Transverse colon (tissue), 4 donors: Measurements from ENCODE around the gene APOL1. TPM values are rescaled to one million over a fixed set of nuclear protein-coding genes. Genes with fewer than 3 reads are reported as not detected.

Source experiments
- DNase-seq: peaks from one replicate; pipeline ENCODE4 v3.0.0-alpha.2; 2019
- H3K27ac ChIP-seq, 4 donors: fragments of 200-600 bp; sonication (generic); 2 replicates each; pipeline ENCODE4 v1.5.1; 2016 to 2018; ENCODE audit warnings: inconsistent platforms in 4 of 4
- H3K27me3 ChIP-seq: fragments of 200-600 bp; sonication (generic); 2 replicates; pipeline ENCODE4 v1.5.1; 2017; ENCODE audit warnings: inconsistent platforms
- H3K36me3 ChIP-seq, 4 donors: fragments of 200-600 bp; sonication (generic); 2 replicates each; pipeline ENCODE4 v1.5.1; 2017 to 2019; ENCODE audit warnings: inconsistent platforms in 4 of 4
- H3K4me1 ChIP-seq, 4 donors: fragments of 200-600 bp; sonication (generic); 2 replicates each; pipeline ENCODE4 v1.5.1; 2017 to 2020; ENCODE audit warnings: inconsistent platforms in 4 of 4
- H3K4me3 ChIP-seq, 4 donors: fragments of 200-600 bp; sonication (generic); 1 replicate in 1 of 4; 2 replicates in 3 of 4; pipeline versions ENCODE4 v1.5.1 to v1.6.1; 2017 to 2019; ENCODE audit warnings: inconsistent platforms in 4 of 4
- H3K9me3 ChIP-seq, 2 donors: fragments of 200-600 bp; sonication (generic); 2 replicates each; pipeline ENCODE4 v1.5.1; 2017 to 2019; ENCODE audit warnings: inconsistent platforms in 2 of 2
- EP300 ChIP-seq: sonication (generic); formaldehyde crosslinking; IDR thresholded peaks from one replicate; pipeline ENCODE4 v1.6.1; 2017; ENCODE audit warnings: antibody characterized with exemption, low read depth
- POLR2A ChIP-seq: fragments of 450-650 bp; IDR thresholded peaks from one replicate; pipeline ENCODE4 v1.6.1; 2016; ENCODE audit warnings: antibody characterized with exemption, mild to moderate bottlenecking, moderate library complexity
- POLR2AphosphoS5 ChIP-seq, 3 donors: sonication (generic); formaldehyde crosslinking; IDR thresholded peaks; one replicate each; pipeline ENCODE4 v1.6.1; 2016; ENCODE audit warnings: antibody characterized with exemption in 3 of 3
- WGBS, 2 donors: methylation state at CpG; one replicate each; pipeline ENCODE4 v1.1.5; 2018; ENCODE audit warnings: low coverage in 1 of 2; 5-methylcytosine and 5-hydroxymethylcytosine counted together
- in situ Hi-C, 4 donors: fragments of 200-750 bp; cut with MboI; loops; one replicate each; pipeline versions ENCODE4 v1.15.0 to v1.15.1; 2017; ENCODE audit warnings: low sequenced_read_pairs in 3 of 4, low pct_ligation_motif_present in 1 of 4, low pct_unique_long_range_greater_than_20kb in 1 of 4
- intact Hi-C: fragments of 100-400 bp; cut with DNase I; formaldehyde crosslinking; loops from one replicate; pipeline ENCODE4 v1.15.1; 2023; ENCODE audit warnings: low total_unique reads
- total RNA-seq, 4 donors: library from RNA; depleted of rRNA; stranded (reverse); fragments of >200 nt; gene quantifications; one replicate each; pipeline ENCODE4 v1.1.0, GENCODE V29; 2016
- TF ChIP-seq, protein P1 (sequence below), 5 experiments: fragments of 200-600 bp in 3 of 5; fragments of 450-650 bp in 2 of 5; sonication (generic) in 3 of 5; IDR thresholded peaks; 1 replicate in 2 of 5; 2 replicates in 3 of 5; pipeline ENCODE4 v1.5.1; 2016 to 2017; ENCODE audit warnings: antibody characterized with exemption in 5 of 5, inconsistent platforms in 3 of 5, mild to moderate bottlenecking in 2 of 5, moderate library complexity in 1 of 5

APOL1 gene
- total RNA-seq, 4 donors from 2014 or later = 2.2 to 19.5 (median 14.7) TPM

DNA sequence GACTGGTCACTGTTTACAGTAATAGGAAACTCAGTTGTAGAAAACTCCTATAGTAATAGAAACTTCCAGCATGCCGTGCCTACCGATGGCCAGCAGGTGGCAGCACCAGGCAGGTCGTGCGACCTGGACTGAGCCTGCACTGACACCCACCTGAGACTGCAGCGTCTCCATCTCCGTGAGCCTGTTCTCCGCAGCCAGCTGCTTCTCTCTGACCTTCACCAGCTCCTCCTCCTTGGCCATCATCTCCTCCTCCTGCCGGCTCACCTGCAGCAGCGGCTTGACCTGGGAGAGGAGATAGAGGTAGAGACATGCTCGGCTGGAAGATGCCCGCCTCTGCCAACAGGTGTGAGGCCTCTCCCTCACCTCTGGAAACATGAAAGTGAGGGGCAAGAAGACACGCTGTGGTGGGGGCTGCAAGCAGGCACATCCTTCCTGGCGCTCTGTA lies 48.5 kb downstream of the APOL1 start:
- Histone ChIP-seq H3K9me3 (no peaks in the 10 kb centered on the region), H3K36me3 (peaks cover 0 to 90% (median 53%) of the 10 kb centered on the region in 4 donors), H3K4me1 (peaks cover 0 to 33% (median 13%) of the 10 kb centered on the region in 4 donors), H3K4me3 (no peak overlapping the region), H3K27me3 (no peaks in the 10 kb centered on the region), H3K27ac (peak overlapping the region; percentile 65 to 76 (median 72))
- in situ Hi-C loops = loop anchor here in 3 of 4 donors (10.0 kb wide), 2 partner anchors 163 to 173 kb away; no protein-coding TSS in a partner anchor
- intact Hi-C loops = loop anchor here (5.0 kb wide), 1 partner anchor 171 kb away; no protein-coding TSS in a partner anchor
- TF ChIP-seq POLR2A (peak; percentile 13), EP300 (no peak), POLR2AphosphoS5 (IDR thresholded peaks at IDR 0.05) (peak in 2 of 3 donors; percentile 33 to 52)
- TF ChIP-seq, protein P1, sequence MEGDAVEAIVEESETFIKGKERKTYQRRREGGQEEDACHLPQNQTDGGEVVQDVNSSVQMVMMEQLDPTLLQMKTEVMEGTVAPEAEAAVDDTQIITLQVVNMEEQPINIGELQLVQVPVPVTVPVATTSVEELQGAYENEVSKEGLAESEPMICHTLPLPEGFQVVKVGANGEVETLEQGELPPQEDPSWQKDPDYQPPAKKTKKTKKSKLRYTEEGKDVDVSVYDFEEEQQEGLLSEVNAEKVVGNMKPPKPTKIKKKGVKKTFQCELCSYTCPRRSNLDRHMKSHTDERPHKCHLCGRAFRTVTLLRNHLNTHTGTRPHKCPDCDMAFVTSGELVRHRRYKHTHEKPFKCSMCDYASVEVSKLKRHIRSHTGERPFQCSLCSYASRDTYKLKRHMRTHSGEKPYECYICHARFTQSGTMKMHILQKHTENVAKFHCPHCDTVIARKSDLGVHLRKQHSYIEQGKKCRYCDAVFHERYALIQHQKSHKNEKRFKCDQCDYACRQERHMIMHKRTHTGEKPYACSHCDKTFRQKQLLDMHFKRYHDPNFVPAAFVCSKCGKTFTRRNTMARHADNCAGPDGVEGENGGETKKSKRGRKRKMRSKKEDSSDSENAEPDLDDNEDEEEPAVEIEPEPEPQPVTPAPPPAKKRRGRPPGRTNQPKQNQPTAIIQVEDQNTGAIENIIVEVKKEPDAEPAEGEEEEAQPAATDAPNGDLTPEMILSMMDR (IDR thresholded peaks at IDR 0.05) = peak; percentile 92 to 97 (median 96)
- 25% methylated on average over 13 of the region's 13 CpGs; no CpG with 5 or more reads in 1 of the 2 donors for WGBS, 2 donors
- peak; percentile 85 for DNase-seq

DNA sequence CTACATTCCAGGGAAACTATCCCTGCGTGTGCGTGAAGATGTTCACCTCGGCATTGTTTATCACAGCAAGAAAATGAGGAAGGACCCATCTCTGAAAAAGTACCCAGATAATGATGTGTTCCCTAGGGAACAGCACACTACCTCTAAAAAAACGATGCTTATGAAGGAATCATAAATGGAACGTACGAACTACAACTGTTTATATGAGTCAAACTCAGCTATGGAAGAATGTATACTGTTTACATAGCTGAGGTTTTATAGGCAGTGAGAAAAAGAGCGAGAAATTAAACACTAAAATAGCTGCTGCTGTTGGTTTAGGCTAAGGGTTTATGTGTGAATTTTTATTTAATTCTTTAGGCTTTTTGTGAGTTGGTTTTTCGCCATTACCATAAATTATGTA lies 48.9 kb downstream of the APOL1 start:
- WGBS, 2 donors = 43 to 52% methylated on average over 8 of the region's 8 CpGs
- H3K9me3 ChIP-seq = no peaks in the 10 kb centered on the region
- H3K4me1 ChIP-seq = peaks cover 0 to 33% (median 13%) of the 10 kb centered on the region in 4 donors
- H3K36me3 ChIP-seq = peaks cover 0 to 90% (median 53%) of the 10 kb centered on the region in 4 donors
- no peak overlapping the region for H3K4me3 ChIP-seq
- in situ Hi-C loops (loop anchor here in 3 of 4 donors (10.0 kb wide), 2 partner anchors 163 to 173 kb away; no protein-coding TSS in a partner anchor), intact Hi-C loops (loop anchor here (5.0 kb wide), 1 partner anchor 170 kb away; no protein-coding TSS in a partner anchor)
- peak overlapping the region; percentile 65 to 76 (median 72) for H3K27ac ChIP-seq
- DNase-seq = no peak
- TF ChIP-seq EP300 (peak; percentile 52), POLR2AphosphoS5 (IDR thresholded peaks at IDR 0.05) (peak; percentile 48 to 72 (median 53))
- TF ChIP-seq, protein P1 (IDR thresholded peaks at IDR 0.05) = no peak
- no peaks in the 10 kb centered on the region for H3K27me3 ChIP-seq

DNA sequence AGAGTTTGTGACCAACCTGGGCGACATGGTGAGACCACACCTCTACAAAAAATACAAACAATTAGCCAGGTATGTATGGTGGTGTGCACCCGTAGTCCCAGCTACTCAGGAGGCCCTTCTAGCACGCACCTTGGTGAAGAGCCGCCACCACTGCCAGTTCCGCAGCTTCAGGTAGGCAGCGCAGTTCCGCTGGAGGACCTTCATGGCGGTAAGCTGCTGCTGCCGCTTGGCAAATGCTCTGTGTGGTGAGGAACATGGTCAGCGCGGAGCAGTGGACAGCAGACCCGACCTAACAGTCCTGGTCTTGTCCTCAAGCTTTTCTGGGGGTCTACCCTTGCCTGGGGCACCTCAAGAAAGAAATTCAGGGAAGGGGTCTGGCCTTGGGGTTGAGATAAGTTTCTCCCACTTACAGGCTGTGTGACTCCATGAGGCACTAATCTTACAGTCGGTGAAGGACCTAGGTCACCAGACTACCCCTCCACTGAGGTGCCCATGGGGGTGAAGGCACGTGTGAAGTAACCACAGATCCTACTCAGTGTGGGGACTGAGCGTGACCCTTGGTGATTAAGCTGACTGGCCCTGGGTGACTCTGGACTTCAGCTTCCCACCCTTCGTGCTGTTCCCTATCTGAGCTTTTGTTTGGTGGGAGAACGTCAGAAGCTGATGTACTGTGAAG lies 49.6 kb downstream of the APOL1 start:
- Histone ChIP-seq H3K4me3 (no peak overlapping the region), H3K4me1 (peaks cover 0 to 33% (median 13%) of the 10 kb centered on the region in 4 donors), H3K9me3 (no peaks in the 10 kb centered on the region), H3K36me3 (peaks cover 0 to 90% (median 53%) of the 10 kb centered on the region in 4 donors), H3K27ac (peak overlapping the region; percentile 65 to 76 (median 72)), H3K27me3 (no peaks in the 10 kb centered on the region)
- intact Hi-C loops = loop anchor here (5.0 kb wide), 1 partner anchor 170 kb away; no protein-coding TSS in a partner anchor
- TF ChIP-seq POLR2AphosphoS5 (IDR thresholded peaks at IDR 0.05) (peak in 1 of 3 donors; percentile 2), POLR2A (no peak)
- in situ Hi-C loops = loop anchor here in 3 of 4 donors (10.0 kb wide), 2 partner anchors 162 to 172 kb away; no protein-coding TSS in a partner anchor
- DNase-seq = no peak
- WGBS, 2 donors = 90 to 91% methylated on average over 4 to 17 of the region's 17 CpGs

DNA sequence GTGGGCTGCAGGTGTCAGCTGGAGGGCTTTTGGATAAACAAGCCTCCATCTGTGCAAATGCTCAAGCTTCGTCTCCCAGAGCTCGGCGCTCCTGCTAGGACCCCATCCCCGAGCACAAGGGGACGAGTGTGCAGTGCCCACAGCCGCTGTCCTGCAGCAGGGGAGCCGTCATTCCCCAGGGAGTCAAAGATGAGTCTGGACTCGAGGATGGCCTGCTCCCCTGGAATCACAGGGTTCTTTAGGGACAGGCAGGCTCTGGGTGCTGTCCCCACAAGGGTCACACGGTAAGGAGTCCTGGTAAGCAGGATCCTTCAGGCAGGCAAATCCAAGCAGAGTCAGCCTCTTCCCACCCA lies 50.2 kb downstream of the APOL1 start:
- Histone ChIP-seq H3K4me1 (peaks cover 0 to 33% (median 13%) of the 10 kb centered on the region in 4 donors), H3K27ac (peak overlapping the region; percentile 65 to 76 (median 72)), H3K27me3 (no peaks in the 10 kb centered on the region), H3K4me3 (no peak overlapping the region), H3K36me3 (peaks cover 0 to 90% (median 52%) of the 10 kb centered on the region in 4 donors), H3K9me3 (no peaks in the 10 kb centered on the region)
- intact Hi-C loops (loop anchor here (5.0 kb wide), 1 partner anchor 169 kb away; no protein-coding TSS in a partner anchor), in situ Hi-C loops (loop anchor here in 3 of 4 donors (10.0 kb wide), 2 partner anchors 162 to 172 kb away; no protein-coding TSS in a partner anchor)
- no peak for DNase-seq
- WGBS, 2 donors = 73% methylated on average over 9 of the region's 9 CpGs; no CpG with 5 or more reads in 1 of the 2 donors
- TF ChIP-seq EP300 (no peak), POLR2A (no peak), POLR2AphosphoS5 (IDR thresholded peaks at IDR 0.05) (no peak)
- TF ChIP-seq, protein P1 (IDR thresholded peaks at IDR 0.05) = no peak
